B cell (primary cell): Measurements from ENCODE around the gene NAGPA. TPM values are rescaled to one million over a fixed set of nuclear protein-coding genes. Genes with fewer than 3 reads are reported as not detected.

Experiments
- ATAC-seq: fragments of 200-7000 bp; cut with Tn5 transposase; one replicate; pipeline ENCODE4 v1.10.0; 2021; ENCODE audit warnings: low read depth, mild to moderate bottlenecking, moderate number of reproducible peaks, moderate library complexity
- CTCF ChIA-PET: fragments of 350-600 bp; sonication (Branson Sonifier 250); formaldehyde crosslinking; loops from one replicate; lab custom pipeline; 2021; ENCODE audit warnings: antibody characterized with exemption, inconsistent platforms; lab: Charles Lee
- POLR2A ChIA-PET: fragments of 350-600 bp; sonication (Branson Sonifier 250); formaldehyde crosslinking; loops from one replicate; lab custom pipeline; 2021; ENCODE audit warnings: antibody characterized with exemption; lab: Charles Lee
- DNase-seq: peaks from one replicate; pipeline ENCODE4 v3.0.0; 2013
- H2AFZ ChIP-seq: 2 replicates; pipeline ENCODE4 v1.6.1; 2012; ENCODE audit warnings: mild to moderate bottlenecking, low read depth, low read length; ENCODE audit not compliant: insufficient read depth, poor library complexity, severe bottlenecking
- H3K27ac ChIP-seq, 2 donors: 1 replicate in 1 of 2; 2 replicates in 1 of 2; pipeline ENCODE4 v1.5.1; 2012 to 2013; ENCODE audit warnings: low read length in 2 of 2, mild to moderate bottlenecking in 2 of 2, moderate library complexity in 1 of 2
- H3K27me3 ChIP-seq, 4 experiments: fragments of 200-600 bp in 1 of 4; sonication (generic) in 1 of 4; replicated peaks in 1 of 4; 1 replicate in 2 of 4; 2 replicates in 2 of 4; pipeline versions ENCODE4 v1.6.1 to v1.7.0; 2013 to 2016; ENCODE audit warnings: low read length in 3 of 4, mild to moderate bottlenecking in 2 of 4, mixed read lengths in 1 of 4, moderate library complexity in 1 of 4; ENCODE audit not compliant: insufficient read depth in 4 of 4, control insufficient read depth in 3 of 4; ENCODE audit errors: control extremely low read depth in 1 of 4
- H3K36me3 ChIP-seq, 2 experiments: replicated peaks in 1 of 2; 1 replicate in 1 of 2; 2 replicates in 1 of 2; pipeline versions ENCODE4 v1.6.1 to v1.7.1; 2013; ENCODE audit warnings: low read length in 1 of 2; ENCODE audit not compliant: insufficient read depth in 2 of 2, control insufficient read depth in 1 of 2; ENCODE audit errors: control extremely low read depth in 1 of 2, extremely low read depth in 1 of 2
- H3K4me1 ChIP-seq, 2 donors: fragments of 200-600 bp in 1 of 2; sonication (generic) in 1 of 2; 1 replicate in 1 of 2; 2 replicates in 1 of 2; pipeline versions ENCODE4 v1.5.1 to v1.6.1; 2013 to 2017; ENCODE audit warnings: low read length in 2 of 2; ENCODE audit not compliant: control insufficient read depth in 2 of 2, insufficient read depth in 2 of 2
- H3K4me2 ChIP-seq: replicated peaks from 2 replicates; pipeline ENCODE3; 2012; ENCODE audit warnings: mild to moderate bottlenecking, low read depth, low read length; ENCODE audit not compliant: poor library complexity, severe bottlenecking
- H3K4me3 ChIP-seq, 5 experiments: fragments of 200-600 bp in 1 of 5; sonication (generic) in 1 of 5; 1 replicate in 3 of 5; 2 replicates in 2 of 5; pipeline versions ENCODE4 v1.5.1 to v1.7.0; 2011 to 2016; ENCODE audit warnings: low read length in 4 of 5, mild to moderate bottlenecking in 4 of 5, low read depth in 2 of 5, control low read depth in 1 of 5, moderate library complexity in 1 of 5; ENCODE audit not compliant: insufficient read depth in 1 of 5; ENCODE audit errors: control extremely low read depth in 1 of 5, extremely low read depth in 1 of 5
- H3K79me2 ChIP-seq: fragments of 200-600 bp; sonication (generic); one replicate; pipeline ENCODE4 v1.6.0; 2016; ENCODE audit warnings: low read length; ENCODE audit not compliant: control insufficient read depth, insufficient read depth
- H3K9ac ChIP-seq: fragments of 200-600 bp; sonication (generic); 2 replicates; pipeline ENCODE4 v1.6.1; 2017; ENCODE audit warnings: mild to moderate bottlenecking, low read length, moderate library complexity
- H3K9me3 ChIP-seq, 3 donors: one replicate each; pipeline versions ENCODE4 v1.6.1 to v1.7.1; 2013; ENCODE audit warnings: low read length in 2 of 3; ENCODE audit not compliant: control insufficient read depth in 2 of 3, insufficient read depth in 1 of 3; ENCODE audit errors: control extremely low read depth in 1 of 3
- H4K20me1 ChIP-seq: 2 replicates; pipeline ENCODE4 v1.6.0; 2012; ENCODE audit warnings: mild to moderate bottlenecking, low read length; ENCODE audit not compliant: insufficient read depth, control insufficient read depth, poor library complexity, severe bottlenecking
- H3K27ac Mint-ChIP-seq: one replicate; pipeline ENCODE4 v1.8.0; 2021; ENCODE audit warnings: mixed read lengths
- H3K27me3 Mint-ChIP-seq: one replicate; pipeline ENCODE4 v1.8.0; 2021; ENCODE audit warnings: mixed read lengths
- H3K4me1 Mint-ChIP-seq: one replicate; pipeline ENCODE4 v1.8.0; 2021; ENCODE audit warnings: mixed read lengths
- H3K4me3 Mint-ChIP-seq: one replicate; pipeline ENCODE4 v1.8.0; 2021; ENCODE audit warnings: mixed read lengths
- H3K9me3 Mint-ChIP-seq: one replicate; pipeline ENCODE4 v1.8.0; 2022; ENCODE audit warnings: mixed read lengths; ENCODE audit not compliant: insufficient read depth
- CTCF ChIP-seq: fragments of 200-600 bp; IDR thresholded peaks from one replicate; pipeline ENCODE4 v1.8.0; 2022; ENCODE audit warnings: antibody characterized with exemption, mild to moderate bottlenecking
- EZH2 ChIP-seq: IDR thresholded peaks from 2 replicates; pipeline ENCODE4 v1.6.1; 2012; ENCODE audit warnings: borderline replicate concordance, low read depth, mild to moderate bottlenecking, moderate library complexity, low read length; ENCODE audit not compliant: insufficient read depth, poor library complexity, severe bottlenecking
- WGBS: methylation state at CpG from one replicate; pipeline ENCODE4 v1.1.5; 2013; ENCODE audit warnings: missing lambda C conversion rate; ENCODE audit not compliant: insufficient coverage; 5-methylcytosine and 5-hydroxymethylcytosine counted together
- intact Hi-C: fragments of 100-400 bp; cut with micrococcal nuclease; formaldehyde crosslinking; loops from one replicate; pipeline ENCODE4 v1.10.0; 2022
- polyA plus RNA-seq: library from polyadenylated mRNA; depleted of rRNA; stranded (reverse); fragments of >200 nt; gene quantifications from 2 replicates; pipeline ENCODE4 v1.2.3, GENCODE V29; 2012
- total RNA-seq, 2 donors: library from RNA; stranded (reverse); fragments of 120-200 nt in 1 of 2; gene quantifications; 1 replicate in 1 of 2; 2 replicates in 1 of 2; pipeline versions ENCODE4 v1.2.3 to v1.2.4, GENCODE V29; 2013 to 2022

The NAGPA gene
- total and polyA plus RNA-seq, 2 donors (not counting 1 experiment from before 2014, with no cell fraction given), result 38.4 to 38.6 TPM

DNA sequence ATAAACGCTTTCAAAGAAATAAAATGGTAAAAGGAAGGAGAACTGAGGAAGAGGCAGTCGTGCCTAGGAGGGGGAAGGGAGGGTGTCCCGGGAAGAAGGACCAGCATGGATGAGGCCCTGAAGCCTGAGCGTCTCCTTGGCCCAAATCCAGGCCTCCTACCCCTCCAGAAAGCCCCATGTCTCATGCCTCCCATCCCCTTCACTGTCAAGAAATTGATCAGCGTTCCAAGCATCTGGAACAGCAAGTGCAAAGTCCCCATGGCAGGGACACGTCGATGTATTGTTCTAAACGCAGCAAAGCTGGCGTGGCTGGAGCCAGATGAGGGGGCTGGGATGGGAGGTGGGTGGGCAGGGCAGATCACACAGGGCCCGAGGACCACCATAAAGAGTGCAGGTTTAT, 53.0 kb downstream of the NAGPA start:
- no peak overlapping the region for H3K4me3 ChIP-seq
- H4K20me1 ChIP-seq, result no peaks in the 10 kb centered on the region
- H3K36me3 ChIP-seq, result no peaks in the 10 kb centered on the region
- WGBS, result 88% methylated on average over 5 of the region's 10 CpGs
- no peak overlapping the region for H3K4me2 ChIP-seq
- no peak for ATAC-seq
- peaks cover 6% of the 10 kb centered on the region for H3K4me1 Mint-ChIP-seq
- peaks cover 11 to 12% of the 10 kb centered on the region in 2 donors for H3K4me1 ChIP-seq
- DNase-seq, result no peak
- no peaks in the 10 kb centered on the region for H3K79me2 ChIP-seq
- H3K27me3 Mint-ChIP-seq, result peaks cover 18% of the 10 kb centered on the region
- H3K27me3 ChIP-seq, result peaks cover 0 to 14% (median 2%) of the 10 kb centered on the region in 4 experiments
- H3K9me3 ChIP-seq, result peaks cover 0 to 19% (median 8%) of the 10 kb centered on the region in 3 donors
- no peak overlapping the region for H2AFZ ChIP-seq
- CTCF ChIA-PET, result no interaction called here
- no peak overlapping the region for H3K4me3 Mint-ChIP-seq
- no peaks in the 10 kb centered on the region for H3K9me3 Mint-ChIP-seq
- H3K9ac ChIP-seq, result no peak overlapping the region
- H3K27ac Mint-ChIP-seq, result no peak overlapping the region
- H3K27ac ChIP-seq, result no peak overlapping the region
- intact Hi-C loops, result no loop called here
- POLR2A ChIA-PET, result no interaction called here
- TF ChIP-seq EZH2 (no peak), CTCF (no peak)

DNA sequence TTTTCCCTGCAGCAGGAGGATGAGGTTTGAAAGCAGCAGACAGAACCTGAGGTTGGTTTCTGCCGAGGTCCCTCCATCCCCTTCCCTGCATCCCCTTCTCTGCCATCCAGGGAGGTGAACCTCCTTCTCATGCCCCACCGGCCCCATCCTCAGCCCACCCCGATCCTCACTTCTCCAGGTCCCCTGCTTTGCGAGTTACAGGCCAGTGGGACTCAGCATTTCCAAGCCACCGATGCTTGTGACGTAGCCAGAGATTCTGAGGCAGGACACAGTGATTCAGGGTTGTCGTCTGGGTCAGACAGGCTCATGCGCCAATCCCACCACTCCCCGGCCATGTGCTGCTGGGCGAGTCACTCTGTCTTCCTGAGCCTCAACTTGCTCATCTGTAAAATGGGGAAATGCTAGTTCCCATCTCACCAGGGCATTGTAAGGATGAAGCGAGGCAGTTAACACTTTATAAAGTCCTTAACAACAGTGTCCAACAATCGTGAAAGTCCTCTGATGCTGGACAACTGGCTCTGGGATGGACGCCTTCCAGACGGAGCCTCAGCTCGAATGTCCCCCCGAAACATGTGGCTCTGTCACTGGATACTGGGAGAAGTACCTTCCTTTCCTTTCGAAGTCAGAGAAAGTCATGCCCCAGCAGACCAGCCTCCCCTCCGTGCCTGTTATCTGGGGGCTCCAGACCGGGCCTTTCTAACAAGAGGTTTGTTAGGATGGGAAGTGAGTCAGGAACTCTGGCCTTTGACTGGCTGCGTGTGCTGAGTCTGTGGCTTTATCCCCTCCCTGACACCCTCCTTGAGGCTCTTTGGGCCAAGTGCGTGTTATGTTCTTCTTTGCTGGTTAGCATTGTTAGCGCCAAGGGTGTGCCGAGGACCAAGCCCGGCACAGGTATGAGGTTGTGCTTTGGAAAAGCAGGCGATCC, 53.7 kb downstream of the NAGPA start:
- Histone ChIP-seq H3K36me3 (no peaks in the 10 kb centered on the region), H3K79me2 (no peaks in the 10 kb centered on the region), H3K9ac (no peak overlapping the region), H3K27me3 (peaks cover 0 to 14% (median 2%) of the 10 kb centered on the region in 4 experiments), H2AFZ (no peak overlapping the region), H3K9me3 (peaks cover 0 to 17% (median 8%) of the 10 kb centered on the region in 3 donors), H4K20me1 (no peaks in the 10 kb centered on the region), H3K27ac (no peak overlapping the region), H3K4me2 (no peak overlapping the region), H3K4me3 (no peak overlapping the region), H3K4me1 (peaks cover 14 to 15% of the 10 kb centered on the region in 2 donors)
- Mint-ChIP-seq H3K4me3 (no peak overlapping the region), H3K4me1 (peaks cover 10% of the 10 kb centered on the region), H3K27ac (no peak overlapping the region), H3K9me3 (no peaks in the 10 kb centered on the region), H3K27me3 (peaks cover 18% of the 10 kb centered on the region)
- POLR2A ChIA-PET, result no interaction called here
- intact Hi-C loops, result no loop called here
- no peak for ATAC-seq
- DNase-seq, result no peak
- TF ChIP-seq EZH2 (no peak), CTCF (no peak)
- CTCF ChIA-PET, result no interaction called here
- 63% methylated on average over 20 of the region's 25 CpGs for whole genome bisulfite sequencing
